ENCODE results near the gene SNAI3.

SNAI3 gene

DNA sequence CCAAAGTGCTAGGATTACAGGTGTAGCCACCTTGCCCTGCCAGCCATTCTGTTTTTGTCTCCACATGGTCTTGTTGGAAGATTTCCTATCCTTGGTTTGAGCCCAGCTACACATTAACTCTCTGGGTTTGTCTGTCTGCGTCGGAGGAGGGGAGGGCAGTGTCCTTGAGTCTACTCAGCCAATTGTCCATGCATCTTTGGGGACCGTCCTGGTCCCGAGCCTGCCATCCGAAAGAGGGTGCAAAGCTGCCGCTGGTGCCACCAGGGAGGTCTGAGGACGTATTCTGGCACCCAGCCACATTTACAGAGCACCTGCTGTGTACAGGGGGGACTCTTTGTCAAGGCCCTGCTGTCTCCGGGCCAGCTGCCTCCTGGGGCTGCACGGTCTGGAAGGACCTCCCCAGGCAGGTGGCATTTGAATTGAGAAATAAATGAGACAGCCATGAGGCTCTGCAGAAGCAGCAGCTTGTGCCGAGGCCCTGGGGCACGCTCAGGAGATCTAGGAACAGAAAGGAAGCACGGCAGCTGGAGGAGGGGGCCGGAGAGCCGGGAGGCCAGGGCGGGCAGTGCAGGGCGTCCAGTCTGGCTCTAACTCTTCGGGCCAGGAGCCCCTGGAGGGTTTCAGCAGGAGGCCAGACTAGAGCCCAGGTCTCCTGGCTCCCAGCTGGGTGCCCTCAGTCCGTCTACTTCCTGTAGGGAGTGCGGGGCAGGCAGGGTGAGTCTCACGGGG lies 36.9 kb downstream of the SNAI3 start:
- H3K9me3 Mint-ChIP-seq: no peaks in the 10 kb centered on the region
- H3K27ac Mint-ChIP-seq: peak overlapping the region; percentile 95
- DNase-seq (ENCODE audit: low spot score in 2 of 2): no peak
- peaks cover 77% of the 10 kb centered on the region for H3K36me3 Mint-ChIP-seq
- peak overlapping the region; percentile 84 for H3K4me3 Mint-ChIP-seq
- peaks cover 47% of the 10 kb centered on the region for H3K4me1 Mint-ChIP-seq
- ATAC-seq: no peak

DNA sequence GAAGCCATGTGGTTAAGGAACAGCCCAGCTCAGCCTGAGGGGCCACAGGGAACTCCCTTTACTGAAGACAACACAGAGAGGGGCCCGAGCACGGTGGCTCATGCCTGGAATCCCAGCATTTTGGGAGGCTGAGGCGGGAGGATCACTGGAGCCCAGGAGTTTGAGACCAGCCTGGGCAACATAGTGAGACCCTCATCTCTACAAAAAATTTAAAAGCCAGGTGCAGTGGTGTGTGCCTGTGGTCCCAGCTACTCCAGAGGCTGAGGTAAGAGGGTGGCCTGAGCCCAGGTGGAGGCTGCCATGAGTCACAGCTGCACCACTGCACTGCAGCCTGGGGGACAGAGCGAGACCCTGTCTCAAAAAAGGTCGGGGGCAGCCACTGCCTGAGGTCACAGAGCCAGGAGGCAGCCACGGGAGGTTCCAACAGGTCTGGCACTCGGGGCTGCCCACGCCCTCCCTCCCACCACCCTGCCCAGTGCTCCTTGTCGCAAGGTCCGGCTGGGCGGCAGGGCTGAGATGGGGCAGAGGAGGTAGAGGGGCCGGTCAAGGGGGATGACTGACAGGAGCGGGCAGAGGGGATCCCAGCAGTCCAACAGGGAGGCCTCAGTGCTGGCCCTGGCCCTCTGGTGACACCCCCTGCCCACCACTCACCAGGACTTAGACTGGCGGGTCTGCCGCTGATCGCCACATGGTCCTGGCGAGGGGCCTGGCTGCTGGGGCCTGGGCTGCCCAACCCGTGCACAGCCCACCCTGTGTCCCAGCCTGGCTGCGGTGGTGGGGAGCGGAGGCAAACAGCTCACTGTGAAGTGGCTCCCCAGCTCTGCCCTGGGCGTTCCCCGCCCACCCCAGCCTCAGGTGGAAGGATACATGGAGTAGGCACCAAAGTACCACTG lies 38.9 kb downstream of the SNAI3 start:
- no peak overlapping the region for H3K27ac Mint-ChIP-seq
- peaks cover 80% of the 10 kb centered on the region for H3K36me3 Mint-ChIP-seq
- DNase-seq (ENCODE audit: low spot score in 2 of 2): no peak
- H3K4me1 Mint-ChIP-seq: peaks cover 40% of the 10 kb centered on the region
- no peak overlapping the region for H3K4me3 Mint-ChIP-seq
- no peaks in the 10 kb centered on the region for H3K9me3 Mint-ChIP-seq
- no peak for ATAC-seq

DNA sequence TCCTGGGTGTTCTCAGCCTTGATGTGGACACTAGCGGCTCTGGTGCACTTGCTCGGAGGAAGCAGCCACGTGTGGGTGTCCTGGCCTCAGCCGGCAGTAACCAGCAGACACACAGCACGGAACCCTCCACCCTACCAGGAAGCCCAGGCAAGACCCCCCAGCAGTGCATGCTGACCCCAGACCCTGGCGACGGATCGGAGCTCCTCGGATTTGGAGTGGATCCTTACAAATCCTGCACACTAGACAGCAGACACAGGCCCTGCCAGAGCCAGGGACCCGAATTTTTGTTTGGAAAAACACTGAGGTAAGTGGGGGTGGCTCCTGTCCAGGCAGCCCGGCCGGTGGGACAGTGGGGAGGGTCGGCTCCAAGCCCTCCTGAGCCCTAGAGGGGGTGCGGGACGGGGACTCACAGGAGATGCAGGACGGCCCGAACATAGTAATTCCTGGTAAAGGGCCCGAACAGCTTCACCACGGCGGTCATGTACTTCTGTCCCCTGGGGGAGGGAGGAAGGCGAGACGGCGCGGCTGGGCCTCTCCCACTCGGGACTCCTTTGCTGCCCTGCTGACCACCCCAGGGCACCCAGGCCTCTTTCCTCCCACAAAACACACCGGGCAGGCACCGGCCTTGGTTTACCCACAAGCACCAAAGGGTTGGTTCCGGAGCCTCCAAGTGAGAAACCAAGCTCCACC lies 39.8 kb downstream of the SNAI3 start:
- ATAC-seq (no peak), DNase-seq (ENCODE audit: low spot score in 2 of 2) (no peak)
- Mint-ChIP-seq H3K36me3 (peaks cover 87% of the 10 kb centered on the region), H3K27ac (no peak overlapping the region), H3K9me3 (no peaks in the 10 kb centered on the region), H3K4me3 (no peak overlapping the region), H3K4me1 (peaks cover 39% of the 10 kb centered on the region)

DNA sequence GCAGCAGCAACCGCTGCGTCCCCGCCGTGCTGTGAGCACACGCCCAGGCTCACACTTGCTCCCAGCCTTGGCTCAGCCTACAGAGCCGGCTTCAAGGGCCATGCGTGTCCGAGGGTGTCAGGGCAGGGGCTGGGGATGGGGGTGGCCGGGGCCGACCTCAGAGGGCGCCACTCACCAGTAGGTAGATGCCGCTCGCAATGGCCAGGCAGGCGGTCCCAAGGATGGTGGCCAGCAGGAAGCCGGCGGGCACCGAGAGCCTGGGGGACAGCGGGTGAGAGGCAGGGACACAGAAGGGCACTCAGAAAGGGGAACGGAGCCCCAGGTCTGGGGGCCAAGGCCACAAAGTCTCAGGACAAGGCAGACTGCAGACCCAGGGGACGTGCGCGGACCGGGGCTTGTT lies 40.4 kb downstream of the SNAI3 start:
- no peak for ATAC-seq
- Mint-ChIP-seq H3K4me3 (no peak overlapping the region), H3K36me3 (peaks cover 86% of the 10 kb centered on the region), H3K27ac (no peak overlapping the region), H3K9me3 (no peaks in the 10 kb centered on the region), H3K4me1 (peaks cover 35% of the 10 kb centered on the region)
- no peak for DNase-seq (ENCODE audit: low spot score in 2 of 2)

DNA sequence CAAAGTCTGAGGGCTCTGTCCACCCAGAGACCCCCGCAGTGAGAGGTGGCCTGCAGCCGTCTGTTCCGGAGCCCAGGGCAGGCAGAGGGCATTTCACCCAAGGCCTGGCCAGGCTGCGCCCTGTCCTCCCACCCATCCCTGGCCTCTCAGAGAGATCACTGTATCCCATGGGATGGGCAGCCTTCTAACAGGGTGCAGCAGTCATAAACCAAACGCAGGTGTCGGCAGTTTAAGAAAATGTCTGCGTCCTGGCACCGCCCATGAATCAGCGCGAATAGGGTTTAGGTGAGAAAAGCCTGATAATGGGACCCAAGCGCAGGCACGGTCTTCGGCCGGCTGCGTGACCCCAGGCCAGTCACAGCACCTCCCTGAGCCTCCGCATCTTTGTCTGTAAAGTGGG lies 40.9 kb downstream of the SNAI3 start:
- Mint-ChIP-seq H3K4me3 (no peak overlapping the region), H3K27ac (peak overlapping the region; percentile 45), H3K36me3 (peaks cover 84% of the 10 kb centered on the region), H3K9me3 (no peaks in the 10 kb centered on the region), H3K4me1 (peaks cover 37% of the 10 kb centered on the region)
- ATAC-seq (no peak), DNase-seq (ENCODE audit: low spot score in 2 of 2) (no peak)

DNA sequence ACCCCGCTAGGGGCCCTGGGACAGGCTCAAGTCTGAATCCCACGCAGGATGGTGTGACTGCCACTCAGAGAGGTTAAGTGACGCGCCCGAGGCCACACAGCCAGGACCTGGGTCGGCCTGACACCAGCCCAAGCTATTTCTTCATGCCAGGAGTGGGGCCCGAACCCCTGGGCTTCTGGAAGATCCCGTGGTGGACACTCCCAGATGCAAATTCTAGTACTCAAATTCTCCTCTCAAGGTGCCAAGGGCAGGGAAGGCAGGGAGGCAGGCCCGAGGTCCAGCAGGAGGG lies 42.7 kb downstream of the SNAI3 start:
- H3K4me1 Mint-ChIP-seq: peaks cover 32% of the 10 kb centered on the region

DNA sequence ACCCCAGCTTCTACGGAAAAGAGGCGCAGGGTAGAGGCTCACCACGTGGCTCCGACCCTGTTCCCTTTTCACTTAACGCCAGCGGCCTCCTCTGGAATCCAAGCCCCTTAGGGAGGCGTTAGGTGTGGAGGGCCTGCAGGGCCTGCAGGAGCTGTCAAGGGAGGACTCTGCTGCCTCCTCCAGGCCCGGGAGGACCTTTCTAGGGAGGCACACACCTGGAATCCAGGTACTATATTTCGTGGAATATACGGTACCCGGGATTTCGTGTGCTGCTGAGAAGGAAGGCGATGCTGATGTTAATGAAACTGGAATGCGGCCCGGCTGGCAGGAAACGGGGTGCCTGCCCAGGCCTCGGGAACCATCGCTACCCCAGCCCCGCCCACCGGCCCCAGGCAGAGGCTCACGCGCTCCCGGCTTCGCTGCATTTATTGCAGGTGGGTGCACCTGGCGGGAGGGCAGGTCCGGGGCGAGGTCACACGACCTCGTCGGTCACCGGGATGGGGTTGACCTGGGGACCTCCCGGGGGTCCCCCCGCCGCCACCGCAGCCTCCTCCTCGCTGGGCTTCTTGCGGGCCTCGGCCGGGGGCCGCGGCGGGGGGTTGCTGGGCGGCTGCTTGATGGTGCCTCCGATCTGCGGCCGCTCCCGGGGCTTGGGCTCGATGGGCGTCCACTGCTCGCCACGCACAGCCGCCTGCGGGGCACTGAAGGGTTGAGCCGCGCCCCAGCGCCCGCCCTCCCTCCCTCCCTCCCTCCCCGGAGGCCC lies 43.2 kb downstream of the SNAI3 start:
- no peak for DNase-seq (ENCODE audit: low spot score in 2 of 2)

More for the DNA sequence above, 42.7 kb downstream of the SNAI3 start:
- DNase-seq (ENCODE audit: low spot score in 2 of 2) (no peak), ATAC-seq (no peak)
- Mint-ChIP-seq H3K9me3 (no peaks in the 10 kb centered on the region), H3K27ac (no peak overlapping the region), H3K36me3 (peaks cover 77% of the 10 kb centered on the region), H3K4me3 (no peak overlapping the region)

DNA sequence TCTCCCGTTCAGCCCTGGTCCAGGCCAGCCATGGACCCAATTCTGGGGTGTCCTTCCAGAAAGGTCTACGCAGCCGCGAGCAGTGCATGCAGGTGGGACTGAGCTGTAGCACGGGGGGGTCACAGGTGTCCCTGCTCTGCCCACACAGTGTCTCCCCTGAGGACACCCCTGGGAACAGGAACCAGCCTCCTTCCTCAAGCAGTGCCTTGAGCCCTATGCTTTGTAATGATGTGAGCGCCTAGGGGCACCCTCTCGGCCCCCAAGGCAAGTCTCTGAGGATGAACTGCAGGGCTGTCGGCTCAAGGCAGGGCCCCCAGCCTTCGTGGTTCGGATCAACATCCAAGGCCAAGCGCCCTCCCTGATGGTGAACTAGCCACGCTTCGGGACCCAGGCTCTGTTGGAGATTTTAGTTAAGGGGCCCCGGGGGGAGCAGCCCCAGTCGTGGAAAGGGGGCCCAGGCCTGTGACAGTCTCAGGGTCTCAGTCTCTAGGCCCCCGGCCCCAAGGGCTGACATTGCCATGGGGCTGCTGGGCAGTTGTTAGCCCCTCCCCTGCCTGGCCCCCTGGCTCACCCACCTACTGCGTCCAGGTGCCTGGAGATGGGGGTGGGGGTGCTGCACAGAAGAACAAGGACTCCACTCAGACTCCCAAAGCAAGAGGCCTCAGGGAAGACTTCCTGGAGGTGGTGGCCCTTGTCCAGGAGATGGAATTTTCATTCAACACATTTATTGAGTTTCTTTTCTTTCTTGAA lies 45.6 kb downstream of the SNAI3 start:
- no peak for DNase-seq (ENCODE audit: low spot score in 2 of 2)
- peak overlapping the region; percentile 80 for H3K27ac Mint-ChIP-seq
- peaks cover 55% of the 10 kb centered on the region for H3K4me1 Mint-ChIP-seq
- H3K36me3 Mint-ChIP-seq: peaks cover 74% of the 10 kb centered on the region
- no peaks in the 10 kb centered on the region for H3K9me3 Mint-ChIP-seq
- peak overlapping the region; percentile 29 for H3K4me3 Mint-ChIP-seq
- no peak for ATAC-seq

More for the DNA sequence above, 43.2 kb downstream of the SNAI3 start:
- H3K27ac Mint-ChIP-seq: peak overlapping the region; percentile 85
- ATAC-seq: no peak
- peaks cover 37% of the 10 kb centered on the region for H3K4me1 Mint-ChIP-seq
- H3K9me3 Mint-ChIP-seq: no peaks in the 10 kb centered on the region
- no peak overlapping the region for H3K4me3 Mint-ChIP-seq
- H3K36me3 Mint-ChIP-seq: peaks cover 73% of the 10 kb centered on the region

DNA sequence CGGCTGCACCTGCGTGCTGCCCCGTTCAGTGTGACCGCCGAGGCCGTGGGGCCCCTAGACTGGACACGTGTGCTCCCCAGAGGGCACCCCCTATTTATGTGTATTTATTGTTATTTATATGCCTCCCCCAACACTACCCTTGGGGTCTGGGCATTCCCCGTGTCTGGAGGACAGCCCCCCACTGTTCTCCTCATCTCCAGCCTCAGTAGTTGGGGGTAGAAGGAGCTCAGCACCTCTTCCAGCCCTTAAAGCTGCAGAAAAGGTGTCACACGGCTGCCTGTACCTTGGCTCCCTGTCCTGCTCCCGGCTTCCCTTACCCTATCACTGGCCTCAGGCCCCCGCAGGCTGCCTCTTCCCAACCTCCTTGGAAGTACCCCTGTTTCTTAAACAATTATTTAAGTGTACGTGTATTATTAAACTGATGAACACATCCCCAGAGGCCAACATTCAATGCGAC lies 46.2 kb downstream of the SNAI3 start:
- peak overlapping the region; percentile 80 for H3K27ac Mint-ChIP-seq
- H3K9me3 Mint-ChIP-seq: no peaks in the 10 kb centered on the region
- H3K36me3 Mint-ChIP-seq: peaks cover 68% of the 10 kb centered on the region
- no peak for ATAC-seq
- peak overlapping the region; percentile 29 for H3K4me3 Mint-ChIP-seq
- DNase-seq (ENCODE audit: low spot score in 2 of 2): no peak
- H3K4me1 Mint-ChIP-seq: peaks cover 57% of the 10 kb centered on the region

DNA sequence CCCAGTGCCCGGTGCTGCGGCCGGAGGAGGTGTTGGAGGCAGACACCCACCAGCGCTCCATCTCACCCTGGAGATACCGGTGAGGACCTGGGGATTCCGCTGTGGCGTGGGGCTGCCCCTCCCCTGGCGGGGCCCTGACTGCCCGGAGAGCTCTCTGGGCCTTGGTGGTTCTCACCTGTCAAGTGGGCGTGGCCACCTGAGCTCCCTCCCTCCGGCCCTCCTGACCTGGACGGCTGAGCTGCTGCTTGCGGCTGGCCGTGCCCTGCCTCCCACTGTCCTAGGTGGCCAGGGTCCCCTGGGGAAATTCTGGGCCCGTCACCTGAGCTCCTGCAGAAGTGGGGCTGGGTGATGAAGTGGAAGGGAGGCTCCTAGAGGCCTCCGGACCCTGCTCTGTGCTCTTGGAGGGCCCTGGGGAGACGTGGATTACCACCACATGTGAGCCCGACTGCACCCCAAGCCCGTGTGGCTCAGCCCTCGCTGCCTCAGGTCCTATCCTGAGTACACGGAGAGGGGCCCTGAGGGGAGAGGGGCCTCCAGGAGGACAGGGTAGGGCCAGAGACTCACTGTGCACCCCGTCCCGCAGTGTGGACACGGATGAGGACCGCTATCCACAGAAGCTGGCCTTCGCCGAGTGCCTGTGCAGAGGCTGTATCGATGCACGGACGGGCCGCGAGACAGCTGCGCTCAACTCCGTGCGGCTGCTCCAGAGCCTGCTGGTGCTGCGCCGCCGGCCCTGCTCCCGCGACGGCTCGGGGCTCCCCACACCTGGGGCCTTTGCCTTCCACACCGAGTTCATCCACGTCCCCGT lies 46.9 kb downstream of the SNAI3 start:
- peak in 1 of 2 donors; percentile 57 for DNase-seq (ENCODE audit: low spot score in 2 of 2)
- Mint-ChIP-seq H3K4me1 (peaks cover 52% of the 10 kb centered on the region), H3K9me3 (no peaks in the 10 kb centered on the region), H3K36me3 (peaks cover 62% of the 10 kb centered on the region), H3K27ac (peak overlapping the region; percentile 80), H3K4me3 (peak overlapping the region; percentile 29)
- peak; percentile 2 for ATAC-seq

DNA sequence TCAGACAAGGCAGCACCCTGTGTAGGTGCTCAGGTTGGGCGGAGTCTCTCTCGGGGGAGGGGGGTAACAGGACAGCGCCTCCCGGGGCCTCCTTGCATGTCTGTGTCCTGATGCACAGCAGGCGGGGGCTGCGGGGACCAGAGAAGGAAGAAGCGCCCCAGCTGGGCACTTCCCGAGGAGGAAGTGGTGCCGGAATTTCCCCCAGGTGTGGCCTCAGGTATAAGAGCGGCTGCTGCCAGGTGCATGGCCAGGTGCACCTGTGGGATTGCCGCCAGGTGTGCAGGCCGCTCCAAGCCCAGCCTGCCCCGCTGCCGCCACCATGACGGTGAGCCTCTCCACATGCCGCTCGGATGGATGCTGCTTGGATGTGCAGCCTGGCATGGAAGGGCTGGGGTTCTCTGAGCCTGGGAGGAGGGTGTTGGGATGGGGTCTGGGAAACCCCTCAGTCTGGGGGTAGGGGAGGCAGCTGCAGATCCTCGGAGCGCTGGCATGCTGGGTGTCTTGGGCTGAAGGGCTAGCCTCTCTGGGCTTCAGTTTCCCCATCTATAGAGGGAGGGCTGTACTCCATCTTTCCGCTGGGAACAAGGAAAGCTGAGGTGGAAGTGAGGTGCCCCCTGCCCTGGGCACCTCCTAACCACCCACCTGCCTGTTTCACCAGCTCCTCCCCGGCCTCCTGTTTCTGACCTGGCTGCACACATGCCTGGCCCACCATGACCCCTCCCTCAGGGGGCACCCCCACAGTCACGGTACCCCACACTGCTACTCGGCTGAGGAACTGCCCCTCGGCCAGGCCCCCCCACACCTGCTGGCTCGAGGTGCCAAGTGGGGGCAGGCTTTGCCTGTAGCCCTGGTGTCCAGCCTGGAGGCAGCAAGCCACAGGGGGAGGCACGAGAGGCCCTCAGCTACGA lies 47.7 kb downstream of the SNAI3 start, which contains the start of gene IL17C:
TSS of gene IL17C (plus strand) at position 250 of the 908 bp plus-strand sequence. CDS start at position 320, 70 bp downstream.
- H3K36me3 Mint-ChIP-seq: peaks cover 63% of the 10 kb centered on the region
- H3K27ac Mint-ChIP-seq: peak within 1 kb of the TSS; percentile 3
- DNase-seq (ENCODE audit: low spot score in 2 of 2): no peak
- H3K4me3 Mint-ChIP-seq: peak within 1 kb of the TSS; percentile 1
- peaks cover 55% of the 10 kb centered on the region for H3K4me1 Mint-ChIP-seq
- no peaks in the 10 kb centered on the region for H3K9me3 Mint-ChIP-seq
- no peak for ATAC-seq

DNA sequence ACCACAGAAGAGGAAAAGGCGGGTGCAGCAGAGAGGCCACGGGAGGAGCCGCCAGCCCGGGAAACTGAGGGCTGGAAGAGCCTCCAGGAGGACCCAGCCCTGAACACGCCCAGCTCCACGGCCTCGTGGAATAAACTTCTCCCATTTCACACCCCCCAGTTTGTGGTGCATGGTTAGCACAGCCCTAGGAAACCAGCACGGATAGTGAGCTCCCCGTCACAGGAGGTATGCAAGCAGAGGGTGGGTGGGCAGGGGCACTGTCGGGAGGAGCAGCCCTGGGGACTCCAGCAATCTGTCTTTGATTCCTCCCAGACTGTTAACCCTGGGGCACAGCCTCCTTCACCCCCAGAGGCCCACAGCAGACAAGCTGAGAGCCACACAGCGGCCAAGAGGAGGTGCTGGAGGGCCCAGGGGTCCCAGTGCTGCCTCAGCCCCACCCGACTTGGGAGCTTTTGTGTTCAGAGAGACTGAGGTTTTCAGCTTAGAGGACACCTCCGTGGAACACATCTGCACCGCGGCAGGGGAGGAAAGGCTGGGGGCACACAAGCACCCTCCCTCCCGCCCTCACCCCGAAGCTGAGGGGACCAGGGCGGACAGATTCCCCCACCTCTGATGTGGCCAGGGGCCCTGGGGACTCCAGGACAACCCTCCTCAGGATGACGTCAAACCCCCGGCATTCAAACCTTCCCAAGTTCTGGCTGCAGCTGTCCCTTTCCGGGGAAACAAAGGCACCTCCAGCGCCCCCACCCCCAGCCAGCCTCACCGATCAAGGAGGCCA lies 49.6 kb downstream of the SNAI3 start:
- no peak for DNase-seq (ENCODE audit: low spot score in 2 of 2)
- Mint-ChIP-seq H3K4me3 (peak overlapping the region; percentile 77), H3K4me1 (peaks cover 52% of the 10 kb centered on the region), H3K36me3 (peaks cover 66% of the 10 kb centered on the region), H3K9me3 (no peaks in the 10 kb centered on the region), H3K27ac (peak overlapping the region; percentile 3)
- no peak for ATAC-seq
